ENCODE data around the gene KLK6. TPM values are rescaled to one million over a fixed set of nuclear protein-coding genes. Genes with fewer than 3 reads are reported as not detected.
"Not testable (repeated sequence)": the region's sequence is repeated elsewhere in the genome, so short reads cannot be mapped to it uniquely, and the experiment has no call there.

Gene KLK6
- polyA plus RNA-seq, 1 donor from 2014 or later: not detected

GRCh38 chr19:50978772-50979390 is 9.5 kb upstream of the KLK6 start:
- Mint-ChIP-seq H3K9me3 (no peaks in the 10 kb centered on the region), H3K27ac (no peak overlapping the region), H3K4me3 (no peak overlapping the region), H3K36me3 (no peaks in the 10 kb centered on the region), H3K4me1 (peaks cover 0 to 2% (median 0%) of the 10 kb centered on the region in 3 donors), H3K27me3 (peaks cover 25% of the 10 kb centered on the region)

DNA sequence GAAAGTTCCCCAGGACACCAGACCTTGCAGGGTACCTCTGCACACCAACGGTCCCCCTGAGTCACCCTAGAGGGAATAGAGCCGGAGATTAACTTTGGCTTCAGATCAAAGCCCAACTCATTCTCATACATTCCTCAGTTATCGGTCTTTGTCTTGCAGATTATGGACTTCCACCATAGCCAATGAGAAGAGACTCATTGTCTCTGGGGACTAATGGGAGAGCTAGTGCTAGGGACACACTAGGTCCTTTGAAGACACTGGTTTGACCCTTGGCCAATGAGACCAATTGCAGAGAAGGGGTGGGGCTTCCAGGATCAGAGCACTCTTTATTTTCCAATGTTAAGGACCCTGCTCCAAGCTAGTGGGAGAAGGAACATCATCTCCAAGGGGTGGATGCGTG is 8.2 kb upstream of the KLK6 start:
- Mint-ChIP-seq H3K9me3 (no peaks in the 10 kb centered on the region), H3K36me3 (no peaks in the 10 kb centered on the region), H3K27me3 (peaks cover 32% of the 10 kb centered on the region), H3K4me1 (peaks cover 0 to 2% (median 0%) of the 10 kb centered on the region in 3 donors), H3K27ac (no peak overlapping the region), H3K4me3 (no peak overlapping the region)

GRCh38 chr19:50975766-50976165 is 6.4 kb upstream of the KLK6 start:
- peaks cover 36% of the 10 kb centered on the region for H3K27me3 Mint-ChIP-seq
- H3K4me1 Mint-ChIP-seq: peaks cover 0 to 2% (median 0%) of the 10 kb centered on the region in 3 donors
- H3K27ac Mint-ChIP-seq: no peak overlapping the region
- no peak overlapping the region for H3K4me3 Mint-ChIP-seq
- no peaks in the 10 kb centered on the region for H3K36me3 Mint-ChIP-seq
- H3K9me3 Mint-ChIP-seq: peaks cover 0 to 1% (median 0%) of the 10 kb centered on the region in 3 donors

GRCh38 chr19:50974702-50975556 is 5.5 kb upstream of the KLK6 start:
- no peak overlapping the region for H3K4me3 Mint-ChIP-seq
- no peak overlapping the region for H3K27ac Mint-ChIP-seq
- peaks cover 38% of the 10 kb centered on the region for H3K27me3 Mint-ChIP-seq
- H3K36me3 Mint-ChIP-seq: no peaks in the 10 kb centered on the region
- H3K9me3 Mint-ChIP-seq: peaks cover 0 to 1% (median 0%) of the 10 kb centered on the region in 3 donors
- peaks cover 0 to 2% (median 0%) of the 10 kb centered on the region in 3 donors for H3K4me1 Mint-ChIP-seq

DNA sequence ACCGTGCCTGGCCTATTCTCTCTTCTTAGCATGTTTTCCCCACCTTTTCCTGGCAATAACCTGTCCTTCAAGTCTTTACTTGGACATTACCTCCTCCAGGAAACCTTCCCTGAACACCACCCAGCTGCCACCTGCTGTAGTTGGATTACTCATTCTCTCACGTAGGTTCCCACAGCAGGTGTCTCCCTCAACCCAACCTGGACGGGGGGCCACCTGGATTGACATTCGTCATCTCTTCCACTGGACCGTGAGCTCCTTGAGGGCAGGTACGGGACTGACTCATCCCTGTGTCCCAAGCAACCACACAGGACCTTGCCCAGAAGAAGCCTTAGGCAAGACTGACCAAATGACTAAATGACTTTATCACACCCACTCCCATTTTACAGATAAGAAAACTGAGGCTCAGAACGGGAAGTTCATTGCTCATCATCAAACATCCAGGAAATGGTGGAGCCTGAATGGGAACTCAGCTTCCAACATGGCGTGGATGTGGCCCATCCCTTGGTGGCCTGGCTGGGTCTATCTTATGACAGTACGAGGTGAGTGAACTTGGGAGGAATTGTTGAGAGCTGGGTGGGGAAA is 3.5 kb upstream of the KLK6 start:
- Mint-ChIP-seq H3K9me3 (peaks cover 0 to 1% (median 0%) of the 10 kb centered on the region in 3 donors), H3K27me3 (peaks cover 36% of the 10 kb centered on the region), H3K36me3 (no peaks in the 10 kb centered on the region), H3K27ac (no peak overlapping the region), H3K4me1 (peaks cover 0 to 2% (median 0%) of the 10 kb centered on the region in 3 donors), H3K4me3 (peak overlapping the region in 1 of 4 donors; percentile 25)

DNA sequence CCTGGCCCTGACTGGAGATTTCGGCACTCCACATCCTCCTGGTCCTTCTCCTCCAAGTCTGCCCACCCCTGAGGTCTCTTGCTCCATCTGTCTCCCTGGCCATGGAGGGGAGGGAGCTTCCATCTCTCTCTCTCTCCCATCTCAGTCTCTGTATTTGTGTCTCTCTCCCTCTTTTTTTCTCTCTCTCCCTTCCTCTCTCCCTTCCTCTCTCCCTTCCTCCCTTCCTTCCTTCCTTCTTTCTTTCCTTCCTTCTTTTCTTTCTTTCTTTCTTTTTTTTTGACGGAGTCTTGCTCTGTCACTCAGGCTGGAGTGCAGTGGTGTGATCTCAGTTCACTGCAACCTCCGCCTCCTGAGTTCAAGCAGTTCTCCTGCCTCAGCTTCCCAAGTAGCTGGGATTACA is 419 bp upstream of the KLK6 start:
- not testable (repeated sequence) for H3K27ac Mint-ChIP-seq, H3K4me1 Mint-ChIP-seq, H3K36me3 Mint-ChIP-seq, H3K9me3 Mint-ChIP-seq
- H3K27me3 Mint-ChIP-seq: peaks cover 27% of the 10 kb centered on the region
- peak overlapping the region in 1 of 4 donors; percentile 17 for H3K4me3 Mint-ChIP-seq

- Mint-ChIP-seq H3K4me3 (no peak overlapping the region), H3K27me3 (peaks cover 24% of the 10 kb centered on the region), H3K4me1 (no peaks in the 10 kb centered on the region), H3K36me3 (peaks cover 2% of the 10 kb centered on the region), H3K9me3 (peaks cover 0 to 1% (median 0%) of the 10 kb centered on the region in 3 donors), H3K27ac (no peak overlapping the region)
These were observed 527 bp downstream of the KLK6 start for GRCh38 chr19:50968716-50969412.

DNA sequence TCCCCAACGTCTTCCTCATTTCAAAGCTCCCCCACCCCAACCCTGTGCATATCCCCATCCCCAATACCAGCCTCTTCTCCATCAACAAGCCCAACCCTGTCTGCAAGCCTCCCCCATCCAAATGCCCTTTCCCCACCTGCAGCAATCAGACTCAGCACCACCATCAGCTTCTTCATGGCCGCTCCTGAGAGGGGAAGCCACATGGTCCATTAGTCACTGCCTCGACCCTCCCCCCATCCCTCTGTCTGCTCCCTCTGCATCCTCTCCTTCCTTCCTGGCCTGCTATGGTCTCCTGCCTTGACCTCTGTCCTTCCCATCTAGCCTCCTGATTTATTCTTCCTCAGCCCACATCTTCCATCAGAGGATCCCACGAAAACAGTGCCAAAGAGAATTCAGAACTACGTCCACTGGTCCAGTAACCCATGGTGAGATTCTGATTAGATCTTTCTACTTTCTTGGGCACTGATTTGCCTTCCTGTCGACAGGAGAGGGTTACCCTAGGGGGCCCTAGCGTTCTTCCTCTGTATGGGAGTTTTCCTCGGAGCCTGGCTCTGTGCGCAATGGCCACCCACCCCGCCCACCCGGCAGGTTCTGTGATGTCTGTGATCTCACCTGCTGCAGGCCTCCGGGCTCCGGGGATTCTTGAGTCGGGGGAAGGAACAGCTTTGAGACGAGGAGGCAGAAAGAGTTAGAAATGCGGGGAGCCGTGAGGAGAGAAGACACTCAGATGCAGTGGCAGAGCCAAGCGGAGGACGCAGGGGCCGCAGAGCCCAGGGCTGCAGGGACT is 1.3 kb downstream of the KLK6 start:
- Mint-ChIP-seq H3K4me1 (no peaks in the 10 kb centered on the region), H3K27me3 (peaks cover 21% of the 10 kb centered on the region), H3K4me3 (no peak overlapping the region), H3K36me3 (peaks cover 3% of the 10 kb centered on the region), H3K9me3 (peaks cover 0 to 1% (median 0%) of the 10 kb centered on the region in 3 donors), H3K27ac (peak overlapping the region in 1 of 3 donors; percentile 53)

DNA sequence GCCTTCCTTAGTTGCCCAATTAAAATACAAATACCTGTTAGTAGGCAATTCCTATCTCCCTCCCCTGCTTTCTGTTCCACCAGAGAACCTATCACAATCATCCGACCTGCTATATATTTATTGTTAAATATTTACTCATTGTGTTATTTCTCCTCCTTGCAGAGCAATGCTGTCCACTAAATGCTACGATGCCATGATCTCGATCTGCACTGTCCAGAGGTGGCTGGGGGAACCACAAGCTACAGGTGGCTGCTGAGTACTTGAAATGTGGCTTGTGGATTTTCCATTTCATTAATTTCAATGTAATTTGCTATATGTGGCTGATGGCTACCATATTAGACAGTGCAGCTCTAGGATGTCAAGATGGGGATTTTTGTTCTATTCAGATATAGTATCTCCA is 5.1 kb downstream of the KLK6 start:
- H3K27ac Mint-ChIP-seq: no peak overlapping the region
- peaks cover 0 to 15% (median 8%) of the 10 kb centered on the region in 3 donors for H3K9me3 Mint-ChIP-seq
- peaks cover 8% of the 10 kb centered on the region for H3K36me3 Mint-ChIP-seq
- H3K4me3 Mint-ChIP-seq: no peak overlapping the region
- H3K27me3 Mint-ChIP-seq: peaks cover 5% of the 10 kb centered on the region
- peaks cover 0 to 2% (median 0%) of the 10 kb centered on the region in 3 donors for H3K4me1 Mint-ChIP-seq

- H3K27me3 Mint-ChIP-seq: peaks cover 4% of the 10 kb centered on the region
- no peak overlapping the region for H3K4me3 Mint-ChIP-seq
These were observed 6.0 kb downstream of the KLK6 start for GRCh38 chr19:50963381-50963780.

DNA sequence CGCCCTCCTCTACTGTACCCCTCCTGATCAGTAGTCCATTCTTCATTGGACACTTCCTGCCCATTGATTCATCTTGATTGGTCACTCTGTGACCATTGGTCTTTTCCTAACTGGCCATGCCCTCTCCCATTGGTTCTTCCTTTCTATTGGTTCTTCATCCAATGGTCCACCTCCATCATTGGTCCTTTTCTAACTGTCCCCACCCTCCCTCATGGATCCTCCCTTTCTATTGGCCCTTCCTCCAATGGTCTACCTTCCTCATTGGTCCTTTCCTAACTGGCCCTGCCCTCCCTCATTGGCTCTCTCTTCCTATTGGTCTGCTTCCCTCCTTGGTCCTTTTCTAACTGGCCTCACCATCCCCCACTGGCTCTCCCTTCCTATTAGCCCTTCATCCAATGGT is 7.1 kb downstream of the KLK6 start:
- Mint-ChIP-seq H3K36me3 (peaks cover 8% of the 10 kb centered on the region), H3K27ac (no peak overlapping the region), H3K9me3 (peaks cover 0 to 16% (median 8%) of the 10 kb centered on the region in 3 donors), H3K4me1 (peaks cover 0 to 2% (median 0%) of the 10 kb centered on the region in 3 donors), H3K27me3 (peaks cover 12% of the 10 kb centered on the region), H3K4me3 (peak overlapping the region in 1 of 4 donors; percentile 42)

More at GRCh38 chr19:50963381-50963780, 6.0 kb downstream of the KLK6 start:
- peaks cover 0 to 16% (median 8%) of the 10 kb centered on the region in 3 donors for H3K9me3 Mint-ChIP-seq
- peaks cover 0 to 2% (median 0%) of the 10 kb centered on the region in 3 donors for H3K4me1 Mint-ChIP-seq
- H3K36me3 Mint-ChIP-seq: peaks cover 8% of the 10 kb centered on the region
- no peak overlapping the region for H3K27ac Mint-ChIP-seq

DNA sequence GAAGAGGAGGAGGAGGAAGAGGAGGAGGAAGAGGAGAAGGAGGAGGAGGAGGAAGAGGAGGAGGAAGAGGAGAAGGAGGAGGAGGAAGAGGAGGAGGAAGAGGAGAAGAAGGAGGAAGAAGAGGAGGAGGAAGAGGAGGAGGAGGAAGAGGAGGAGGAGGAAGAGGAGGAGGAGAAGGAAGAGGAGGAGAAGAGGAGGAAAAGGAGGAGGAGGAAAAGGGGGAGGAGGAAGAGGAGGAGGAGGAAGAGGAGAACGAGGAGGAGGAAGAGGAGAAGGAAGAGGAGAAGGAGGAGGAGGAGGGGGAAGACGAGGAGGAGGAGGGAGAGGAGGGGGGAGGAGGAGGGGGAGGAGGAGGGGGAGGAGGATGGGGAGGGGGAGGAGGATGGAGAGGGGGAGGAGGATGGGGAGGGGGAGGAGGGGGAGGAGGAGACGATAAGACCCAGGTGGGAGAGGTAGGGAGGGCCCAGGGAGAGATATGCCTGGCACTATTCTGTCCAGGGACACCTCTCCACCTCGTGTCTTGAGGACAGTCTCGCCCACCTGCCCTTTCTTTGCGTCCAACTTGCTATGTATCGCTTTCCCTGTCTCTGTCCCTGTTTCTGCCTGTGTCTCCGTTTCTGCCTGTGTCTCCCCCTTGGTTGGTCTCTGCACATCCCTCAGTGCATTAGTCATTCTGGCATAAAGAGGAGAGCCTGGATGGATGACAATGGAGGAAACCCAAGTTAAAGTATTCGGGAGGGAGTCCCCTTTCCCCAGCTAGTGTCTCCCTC is 9.5 kb downstream of the KLK6 start:
- H3K27me3 Mint-ChIP-seq: peaks cover 8% of the 10 kb centered on the region
- H3K9me3 Mint-ChIP-seq: peaks cover 0 to 16% (median 8%) of the 10 kb centered on the region in 3 donors
- peak overlapping the region in 1 of 3 donors; percentile 35 for H3K27ac Mint-ChIP-seq

DNA sequence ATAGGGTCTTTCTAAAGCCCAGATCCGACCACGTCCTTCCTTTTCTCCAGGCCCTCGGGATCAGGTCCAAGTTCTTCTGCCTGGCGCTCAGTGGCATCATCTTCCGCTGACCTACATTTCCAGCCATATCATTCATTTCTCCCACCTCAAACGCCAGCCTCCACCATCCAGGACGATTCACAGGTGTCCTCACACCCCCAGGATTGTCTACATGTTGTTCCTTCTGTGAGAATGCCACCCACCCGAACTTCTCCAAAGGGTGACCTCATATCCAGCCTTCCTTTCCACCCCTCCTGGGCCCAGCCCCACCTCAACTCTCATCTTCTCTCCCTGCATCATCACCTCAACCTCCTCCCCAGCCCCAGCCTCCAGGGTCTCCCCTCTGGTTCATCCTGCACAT is 11.8 kb downstream of the KLK6 start:
- H3K4me1 Mint-ChIP-seq: peaks cover 0 to 2% (median 0%) of the 10 kb centered on the region in 3 donors
- H3K9me3 Mint-ChIP-seq: peaks cover 0 to 13% (median 8%) of the 10 kb centered on the region in 3 donors
- peaks cover 5% of the 10 kb centered on the region for H3K36me3 Mint-ChIP-seq
- H3K4me3 Mint-ChIP-seq: no peak overlapping the region
- H3K27ac Mint-ChIP-seq: no peak overlapping the region
- peaks cover 8% of the 10 kb centered on the region for H3K27me3 Mint-ChIP-seq

More for the DNA sequence above, 9.5 kb downstream of the KLK6 start:
- H3K4me3 Mint-ChIP-seq: no peak overlapping the region
- H3K4me1 Mint-ChIP-seq: peaks cover 0 to 2% (median 0%) of the 10 kb centered on the region in 3 donors
- peaks cover 8% of the 10 kb centered on the region for H3K36me3 Mint-ChIP-seq

Measured in IgD-negative memory B cell (primary cell).